Endometrial microvascular endothelial cells (primary cell): Measurements from ENCODE around the gene LRRC2. TPM values are rescaled to one million over a fixed set of nuclear protein-coding genes. Genes with fewer than 3 reads are reported as not detected.

Experiments used
- in situ Hi-C: cut with HindIII; loops from 2 replicates; pipeline ENCODE4 v1.10.0; 2017; ENCODE audit warnings: low sequenced_read_pairs, low pct_unique_long_range_greater_than_20kb; ENCODE audit errors: inconsistent ontology term
- total RNA-seq: library from RNA; depleted of rRNA; stranded (reverse); fragments of >200 nt; gene quantifications from one replicate; pipeline ENCODE4 v1.2.3, GENCODE V29; 2015; ENCODE audit errors: inconsistent ontology term

Gene LRRC2
- total RNA-seq, 1 donor from 2014 or later: 0.37 TPM

DNA sequence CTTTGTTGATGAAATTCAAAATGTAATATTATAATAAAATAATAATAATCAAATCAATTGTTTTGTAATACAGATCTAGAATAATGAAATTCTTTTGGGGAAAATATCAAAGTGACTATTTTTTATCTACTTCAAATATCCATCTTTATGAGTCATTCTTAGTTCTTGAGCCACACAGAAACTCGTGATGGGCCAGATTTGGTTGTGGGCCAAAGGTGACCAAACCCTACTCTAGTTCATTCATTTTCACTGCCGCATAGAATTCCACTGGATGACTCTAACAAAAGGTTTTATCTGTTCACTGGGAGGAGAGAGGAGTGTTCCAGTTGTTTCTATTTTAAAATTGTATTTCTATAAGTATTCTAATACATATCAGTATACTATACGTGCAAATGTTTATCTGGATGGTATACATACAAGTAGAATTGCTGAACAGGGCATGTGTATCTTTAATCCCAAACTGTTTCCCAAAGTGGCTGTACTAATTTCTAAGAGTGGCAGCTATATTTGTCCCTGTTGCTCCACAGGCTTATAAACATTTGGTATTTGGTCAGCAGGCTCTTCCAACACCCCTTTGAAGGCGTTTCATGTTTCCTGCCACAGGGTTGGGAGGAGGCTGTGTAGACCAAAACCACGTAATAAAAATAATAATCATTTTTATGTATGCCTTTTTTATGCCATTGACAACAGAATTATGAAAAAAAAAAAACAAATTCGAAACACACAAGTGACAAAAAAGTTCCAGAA, 75.6 kb downstream of the LRRC2 start:
- in situ Hi-C loops: no loop called here

DNA sequence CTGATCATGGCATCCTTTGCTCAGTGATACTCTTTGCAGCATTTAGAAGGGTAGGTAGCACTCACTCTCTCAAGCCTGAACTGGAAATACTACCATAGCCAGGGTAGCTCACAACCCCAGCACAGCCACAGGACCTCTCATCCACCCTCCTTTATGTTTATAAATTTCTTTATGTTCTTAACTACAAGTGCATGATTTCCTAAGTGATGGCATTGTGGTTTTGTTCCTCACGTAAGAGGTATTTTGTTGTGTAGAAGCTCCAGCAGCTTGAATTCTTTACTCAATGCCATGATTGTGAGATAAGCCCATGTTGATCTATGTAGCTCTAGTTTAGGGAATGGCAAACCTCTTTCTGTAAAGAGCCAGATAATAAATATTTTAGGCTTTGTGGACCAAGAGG, 76.2 kb downstream of the LRRC2 start:
- in situ Hi-C loops: no loop called here

DNA sequence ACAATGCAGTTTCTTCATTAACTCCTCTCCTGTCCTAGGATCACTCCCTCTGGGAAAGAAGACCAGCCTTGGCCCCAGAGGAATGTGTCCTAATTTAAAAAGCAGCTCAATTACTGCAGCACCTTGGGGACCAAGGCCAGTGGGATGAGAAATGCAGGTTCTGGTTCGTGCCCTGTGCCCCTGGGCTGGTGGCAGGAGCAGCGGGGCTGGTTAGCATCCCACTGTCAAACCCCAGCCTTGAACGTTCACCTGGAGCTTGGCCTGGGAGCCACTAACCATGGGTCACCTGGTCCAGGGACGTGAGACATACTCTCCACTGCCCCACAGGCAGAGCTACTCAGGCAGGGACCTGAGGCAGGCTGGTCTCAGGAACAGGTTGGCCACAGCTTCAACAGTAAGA, 76.7 kb downstream of the LRRC2 start:
- in situ Hi-C loops: no loop called here

DNA sequence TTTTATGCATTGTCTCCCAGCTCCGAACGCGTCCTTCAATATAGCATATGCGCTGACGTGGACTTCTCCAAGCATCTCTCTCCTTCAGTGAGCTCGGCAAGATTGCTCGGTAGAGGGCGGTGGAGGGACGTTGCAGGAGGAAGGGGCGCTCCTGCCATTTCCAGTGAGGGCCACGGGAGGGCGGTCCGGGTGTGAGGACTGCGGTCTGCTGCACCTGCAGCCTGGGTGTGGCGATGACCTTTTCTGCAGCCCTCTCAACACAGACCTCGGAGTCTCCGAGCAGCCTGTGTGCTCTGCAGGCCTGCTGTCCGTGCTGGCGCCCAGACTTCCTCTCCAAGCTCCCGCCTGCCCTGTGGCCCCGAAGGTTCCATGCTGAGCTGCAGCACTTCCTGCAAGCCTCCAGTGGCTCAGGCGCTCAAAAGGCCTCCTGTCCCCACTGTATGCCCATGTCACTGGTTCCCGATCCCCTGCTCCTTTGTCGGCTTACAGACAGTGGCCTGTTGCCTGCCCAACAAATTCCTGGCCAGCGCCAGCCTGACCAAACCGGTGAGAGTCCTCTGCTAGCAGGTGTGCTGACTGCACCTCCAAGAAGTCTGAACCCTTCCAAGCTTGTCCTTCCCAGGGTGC, 77.3 kb downstream of the LRRC2 start:
- in situ Hi-C loops: no loop called here

DNA sequence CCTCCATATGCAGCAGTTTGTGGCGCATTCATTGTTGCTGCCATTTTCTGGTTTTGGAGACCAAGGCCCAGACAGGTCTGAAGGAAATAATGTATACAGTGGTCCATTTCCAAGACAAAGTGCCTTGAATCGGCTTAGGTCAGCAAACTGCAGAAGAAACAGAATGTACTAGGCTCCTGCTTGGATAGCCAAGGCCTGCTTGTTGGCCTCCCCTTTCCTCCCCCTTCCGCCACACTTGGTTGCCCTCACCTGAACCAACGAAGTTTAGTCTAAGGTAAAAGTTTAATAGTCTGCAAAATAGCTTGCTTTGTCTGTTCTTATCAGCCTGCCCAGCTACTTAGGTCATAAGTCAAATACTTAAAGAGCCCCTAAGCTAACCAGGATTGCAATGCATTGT, 80.3 kb downstream of the LRRC2 start:
- in situ Hi-C loops: no loop called here

DNA sequence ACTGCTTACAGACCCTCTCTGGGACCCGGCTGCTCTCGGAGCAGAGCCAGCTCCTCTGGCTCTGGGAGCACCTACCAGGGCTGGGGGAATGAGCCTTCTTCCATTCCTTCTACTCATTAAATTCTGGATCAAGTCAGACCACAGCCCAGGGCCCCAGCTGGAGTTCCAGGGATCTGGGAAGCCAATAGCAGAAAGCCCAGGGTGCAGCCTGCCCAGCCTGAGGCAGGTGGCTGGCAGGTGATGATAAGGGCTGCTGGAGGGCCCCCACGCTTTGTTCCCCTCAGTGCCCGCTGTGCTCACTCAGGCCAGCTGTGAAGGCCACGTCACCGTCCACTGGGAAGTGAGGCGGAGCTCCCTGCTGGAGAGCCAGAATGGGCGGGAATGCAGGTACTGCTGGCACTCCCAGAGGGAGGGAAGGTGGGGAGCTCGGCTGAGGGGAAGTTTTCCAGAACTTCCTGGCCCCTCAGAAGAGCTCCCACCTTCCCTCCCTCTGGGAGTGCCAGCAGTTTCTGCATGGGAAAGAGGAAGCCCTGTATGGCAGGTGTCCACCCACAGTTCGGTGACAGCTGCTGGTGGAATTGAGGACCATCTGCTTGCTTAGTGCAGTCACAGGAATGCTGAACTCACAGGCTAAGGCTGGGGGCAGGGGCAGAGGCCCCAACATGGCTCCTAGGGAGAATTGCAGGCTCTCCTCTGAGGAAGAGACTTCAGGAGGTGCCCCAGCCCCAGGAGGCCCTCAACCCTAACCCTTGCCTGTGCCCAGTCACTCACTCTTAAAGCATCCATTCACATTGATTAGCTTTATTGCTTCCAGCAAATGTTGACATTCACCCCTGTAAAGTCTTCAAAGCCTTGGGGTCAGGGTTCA, 81.0 kb downstream of the LRRC2 start:
- in situ Hi-C loops: no loop called here

DNA sequence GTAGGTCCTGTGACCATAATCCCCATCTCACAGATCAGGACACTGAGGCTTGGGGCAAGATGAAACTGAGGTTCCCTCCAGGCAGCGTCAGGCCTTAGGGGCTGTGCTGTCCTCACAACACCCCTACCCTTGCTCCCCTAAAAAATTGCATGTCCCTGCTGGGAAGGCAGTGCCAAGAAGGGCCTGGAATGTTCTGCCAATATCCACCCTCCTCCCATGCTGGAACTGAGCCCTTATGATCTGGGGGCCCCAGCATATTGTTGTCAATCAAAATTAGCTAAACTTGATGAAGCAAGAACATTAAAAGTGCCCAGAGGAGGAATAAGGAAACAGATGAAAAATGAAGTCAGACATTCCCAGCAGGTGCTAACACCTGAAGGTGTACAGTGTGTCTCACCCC, 81.7 kb downstream of the LRRC2 start:
- in situ Hi-C loops: no loop called here

DNA sequence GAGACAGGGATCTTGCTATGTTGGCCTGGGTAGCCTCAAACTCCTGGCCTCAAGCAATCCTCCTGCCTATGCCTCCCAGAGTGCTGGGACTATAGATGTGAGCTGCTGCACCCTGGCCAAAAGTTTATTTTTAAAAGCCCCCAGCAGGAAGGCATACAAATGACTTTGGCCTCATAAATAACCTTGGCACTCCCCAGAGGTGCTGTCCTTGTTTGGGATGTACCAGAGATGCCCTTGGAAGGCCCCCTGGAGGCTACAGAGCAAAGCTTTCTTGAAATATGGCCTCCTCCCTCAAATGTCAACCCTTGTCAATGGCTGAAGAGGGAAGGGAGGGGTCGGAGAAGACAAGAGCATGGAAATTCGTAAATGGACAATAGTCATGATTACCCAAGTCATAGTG, 82.3 kb downstream of the LRRC2 start:
- in situ Hi-C loops: no loop called here

DNA sequence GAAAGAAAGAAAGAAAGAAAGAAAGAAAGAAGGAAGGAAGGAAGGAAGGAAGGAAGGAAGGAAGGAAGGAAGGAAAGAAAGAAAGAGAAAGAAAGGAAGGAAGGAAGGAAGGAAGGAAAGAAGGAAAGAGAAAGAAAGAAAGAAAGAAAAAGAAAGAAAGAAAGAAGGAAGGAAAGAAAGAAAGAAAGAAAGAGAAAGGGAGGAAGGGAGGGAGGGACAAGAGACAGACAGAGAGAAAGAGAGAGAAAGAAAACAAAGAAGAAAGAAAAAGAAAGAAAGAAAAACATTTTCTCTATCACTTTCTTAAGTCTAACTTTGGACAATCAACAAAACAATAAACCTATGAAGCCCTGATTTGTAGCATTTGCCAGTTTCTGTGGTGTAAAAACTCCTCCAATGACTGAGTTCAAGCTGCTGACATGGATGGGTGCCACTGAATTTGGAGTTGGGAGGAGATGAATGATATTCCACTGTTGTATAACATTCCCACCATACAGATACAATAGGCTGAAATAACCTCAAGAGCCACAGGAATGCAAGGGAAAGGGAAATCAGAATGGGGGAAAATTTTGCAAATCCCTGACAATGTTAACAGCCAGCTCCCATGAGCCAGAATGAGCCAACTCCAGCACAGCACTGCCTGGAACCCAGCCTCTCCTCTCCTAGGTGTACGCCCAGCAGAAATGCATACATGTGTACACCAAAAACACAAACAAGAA, 83.3 kb downstream of the LRRC2 start:
- in situ Hi-C loops: no loop called here

DNA sequence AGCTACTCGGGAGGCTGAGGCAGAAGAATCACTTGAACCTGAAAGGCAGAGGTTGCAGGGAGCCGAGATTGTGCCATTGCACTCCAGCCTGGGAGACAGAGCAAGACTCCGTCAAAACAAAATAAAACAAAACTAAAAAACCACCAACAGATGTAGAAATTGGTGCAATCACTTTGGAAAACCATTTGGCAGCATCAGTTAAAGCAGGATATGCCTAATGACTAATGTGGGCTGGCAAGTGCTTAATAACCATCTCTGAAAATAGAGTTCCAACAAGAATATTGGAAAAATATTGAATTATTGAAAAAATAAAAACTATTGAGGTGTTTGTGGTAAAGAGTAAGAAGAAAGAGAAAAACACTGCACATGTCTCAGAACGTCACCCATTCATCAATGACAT, 84.5 kb downstream of the LRRC2 start:
- in situ Hi-C loops: no loop called here

DNA sequence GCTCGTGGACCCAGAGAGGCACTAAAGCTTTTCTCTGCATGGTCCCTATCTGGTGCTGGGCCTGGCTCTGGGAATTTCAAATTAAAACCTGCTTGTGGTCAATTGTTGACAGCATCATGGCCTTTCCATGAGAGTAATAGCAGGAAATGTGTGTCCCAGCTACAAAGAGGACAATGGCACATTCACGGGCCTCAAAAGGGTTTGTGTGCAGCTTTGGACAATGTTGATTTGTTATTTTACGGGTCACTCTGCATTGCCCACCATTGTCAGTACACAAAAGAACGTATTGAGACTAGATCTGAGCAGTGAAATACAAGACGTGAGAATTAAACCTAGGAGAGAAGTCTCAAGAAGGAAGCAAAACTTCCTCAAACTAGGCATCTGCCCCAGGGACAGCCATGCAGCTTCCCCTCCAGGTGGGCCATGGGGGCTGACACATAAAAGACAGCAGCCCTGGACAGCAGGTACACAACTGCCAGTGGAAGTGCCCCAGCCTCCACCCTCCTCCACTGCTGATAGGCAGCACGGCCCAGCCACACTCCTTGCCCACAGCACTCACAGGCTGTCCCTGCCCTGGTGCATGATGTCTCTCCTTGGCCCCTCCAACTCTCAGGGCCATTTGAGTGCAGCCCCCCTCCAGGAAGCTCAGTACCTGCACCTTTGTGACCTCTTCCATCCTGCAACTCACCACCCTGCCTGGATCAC, 85.5 kb downstream of the LRRC2 start:
- in situ Hi-C loops: no loop called here

DNA sequence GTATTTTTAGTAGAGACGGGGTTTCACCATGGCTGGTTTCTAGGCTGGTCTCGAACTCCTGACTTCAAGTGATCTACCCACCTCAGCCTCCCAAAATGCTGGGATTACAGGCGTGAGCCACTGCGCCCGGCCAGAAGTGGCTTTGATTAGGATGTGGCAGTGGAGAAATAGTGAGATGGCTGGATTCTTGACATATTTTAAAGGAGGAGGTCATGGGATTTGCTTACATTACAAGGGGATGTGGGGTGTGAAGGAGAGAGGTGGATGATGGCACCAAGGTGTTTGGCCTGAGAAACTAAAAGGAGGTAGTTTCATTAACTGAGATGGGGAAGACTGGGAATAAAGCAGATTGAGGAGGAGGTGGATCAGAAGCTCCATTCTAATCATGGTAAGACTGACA, 86.4 kb downstream of the LRRC2 start:
- in situ Hi-C loops: no loop called here

DNA sequence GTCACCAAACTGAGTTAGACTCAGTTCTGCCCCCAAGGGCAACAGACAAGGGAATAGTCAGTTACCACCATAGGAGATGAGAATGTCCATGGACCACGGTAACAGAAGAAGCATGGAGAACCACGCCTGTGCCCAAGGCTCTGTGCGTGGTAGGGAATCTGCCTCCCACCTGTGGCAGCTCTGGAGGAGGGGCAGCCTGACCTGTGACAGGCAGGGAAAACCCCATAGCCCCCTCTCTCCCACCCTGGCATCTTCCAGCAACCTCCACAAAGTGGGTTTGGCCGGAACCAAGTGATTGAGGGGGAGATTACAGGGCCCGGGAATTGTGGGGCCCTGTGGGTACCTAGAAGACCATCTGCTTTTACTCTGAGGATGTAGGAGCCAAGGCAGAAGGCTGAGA, 87.1 kb downstream of the LRRC2 start:
- in situ Hi-C loops: no loop called here

DNA sequence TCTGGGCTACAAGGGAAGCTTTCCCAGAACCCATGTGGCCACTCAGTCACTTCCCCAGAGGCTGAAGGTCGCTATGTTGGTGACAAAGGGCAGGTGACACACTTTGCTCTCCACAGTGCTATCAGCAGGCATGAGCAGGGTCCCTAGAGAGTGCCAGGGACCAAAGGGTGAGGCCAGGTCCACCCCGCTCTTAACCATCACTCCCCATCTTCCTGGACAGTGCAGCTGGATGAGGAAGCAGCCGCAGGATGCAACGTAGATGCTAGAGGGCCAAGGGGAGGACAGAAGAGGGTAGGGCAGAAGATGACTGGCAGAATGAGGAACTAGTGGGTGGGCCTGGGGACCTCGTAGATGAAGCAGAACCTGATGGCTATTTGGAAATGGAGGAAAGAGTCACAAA, 87.8 kb downstream of the LRRC2 start:
- in situ Hi-C loops: no loop called here

DNA sequence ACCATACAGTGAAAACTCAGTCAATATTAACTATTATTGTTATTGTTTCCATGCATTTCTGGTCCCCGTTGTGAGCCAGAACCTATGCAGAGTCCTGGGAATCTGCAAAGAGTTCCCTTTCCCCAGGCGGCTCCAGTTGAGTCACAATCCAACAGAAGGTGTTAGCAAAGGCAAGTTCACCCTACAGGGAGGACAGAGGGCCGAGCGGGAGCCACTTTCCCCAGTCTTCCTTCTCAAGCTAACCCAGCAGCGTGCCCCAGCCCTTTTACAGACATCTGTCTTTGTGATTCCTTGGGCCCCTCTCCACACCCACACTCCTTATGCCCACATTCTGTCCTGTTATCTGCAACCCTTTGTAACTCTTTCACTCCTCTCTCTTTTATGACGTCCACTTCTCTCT, 88.3 kb downstream of the LRRC2 start:
- in situ Hi-C loops: no loop called here

DNA sequence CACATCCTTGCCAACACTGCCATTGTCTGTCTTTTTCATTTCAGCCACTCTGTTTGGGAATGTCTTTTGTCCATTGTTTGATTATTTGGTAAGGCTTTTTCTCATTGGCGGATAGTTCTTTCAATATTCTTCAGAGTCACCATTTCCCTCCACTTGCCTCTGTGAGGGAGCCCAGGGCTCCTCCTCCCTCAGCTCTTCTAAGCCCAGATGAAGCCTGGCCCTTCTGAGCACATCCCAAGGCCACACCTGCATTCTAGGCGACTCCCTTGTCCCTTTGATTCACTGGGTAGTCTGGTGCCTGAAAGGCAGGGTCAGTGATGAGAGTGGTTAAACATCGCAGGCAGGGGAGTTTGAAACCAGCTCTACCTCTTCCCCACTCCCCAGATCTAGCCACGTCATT, 89.0 kb downstream of the LRRC2 start:
- in situ Hi-C loops: no loop called here

DNA sequence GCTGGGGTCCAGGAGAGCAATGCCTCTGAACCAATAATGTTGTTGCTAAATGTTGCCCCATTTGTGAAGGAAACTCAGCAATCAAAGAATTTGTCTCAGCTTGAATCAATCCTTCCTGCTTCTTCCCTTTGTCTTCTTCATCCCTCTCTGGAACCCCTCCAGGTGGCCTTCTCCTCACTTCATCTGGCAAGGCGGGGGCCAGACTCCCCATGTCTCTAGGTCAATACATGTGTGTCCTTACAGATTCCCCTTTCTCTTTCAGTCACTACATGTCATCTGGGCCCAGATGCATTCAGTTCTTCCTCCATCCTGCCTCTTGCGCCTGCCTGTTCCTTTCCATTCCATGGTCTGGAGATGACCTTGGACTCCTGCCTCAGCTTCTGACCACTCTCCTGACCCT, 93.4 kb downstream of the LRRC2 start:
- in situ Hi-C loops: no loop called here

DNA sequence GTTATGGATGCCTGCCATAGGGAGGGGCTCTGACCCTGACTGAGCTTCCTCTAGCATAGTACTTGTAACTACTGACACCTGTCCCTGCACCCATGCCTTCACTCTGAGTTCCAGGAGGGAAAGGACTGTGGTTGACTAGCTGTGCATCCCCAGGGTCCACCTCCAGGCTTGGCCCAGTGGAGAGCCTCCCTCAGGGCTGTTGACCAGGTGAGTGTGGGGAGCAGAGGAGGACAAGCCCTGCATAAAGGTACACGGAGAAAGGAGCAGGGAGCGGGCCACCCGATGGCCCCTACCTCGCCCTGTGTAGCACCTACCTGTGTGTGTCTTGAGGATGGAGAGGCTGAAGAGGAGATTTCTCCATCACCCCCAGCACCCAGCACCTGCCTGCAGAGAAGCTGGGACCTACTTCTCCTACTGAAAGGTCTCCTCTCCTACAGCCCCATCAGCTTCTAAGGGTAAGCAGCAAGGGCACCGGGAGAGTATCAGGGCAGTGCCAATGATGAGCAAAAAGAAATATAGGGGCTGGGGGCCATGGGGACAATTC, 94.7 kb downstream of the LRRC2 start:
- in situ Hi-C loops: no loop called here

DNA sequence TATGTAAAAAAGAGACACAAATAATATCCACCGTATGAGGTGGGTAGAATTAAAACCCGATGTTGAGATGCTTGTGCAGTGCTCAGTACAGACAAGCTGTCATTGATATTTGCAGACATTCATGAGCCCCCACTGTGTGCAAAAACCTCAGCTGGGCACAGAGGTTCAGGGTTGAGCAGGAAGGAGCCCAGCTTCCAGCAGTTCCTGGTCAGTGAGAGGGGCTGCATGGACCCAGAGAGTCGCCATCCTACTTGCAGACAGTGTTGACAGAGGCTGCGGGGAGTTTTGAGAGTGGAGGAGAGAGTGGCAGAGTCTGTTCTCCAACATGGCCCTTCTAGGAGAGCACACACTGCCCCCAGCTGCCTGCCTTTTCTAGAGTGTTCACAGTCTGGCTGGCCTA, 95.3 kb downstream of the LRRC2 start:
- in situ Hi-C loops: no loop called here
